ENCODE data around the gene RABGAP1L.
"Not testable (repeated sequence)": the region's sequence is repeated elsewhere in the genome, so short reads cannot be mapped to it uniquely, and the experiment has no call there.

- TF ChIP-seq CTCF (optimal IDR thresholded peaks at IDR 0.05 in 1 of 3, IDR thresholded peaks at IDR 0.05 in 1 of 3, conservative IDR thresholded peaks at IDR 0.05 in 1 of 3; ENCODE audit: extremely low read depth in 1 of 3, insufficient read depth in 2 of 3, low read length in 3 of 3); EZH2 (IDR thresholded peaks at IDR 0.05; ENCODE audit: low read length): not testable (repeated sequence)
These were observed 37.0 kb upstream of the RABGAP1L start for GRCh38 chr1:174122318-174122717.

Data from keratinocyte (primary cell).